ENCODE measurements around the gene TPST1.
"Not testable (repeated sequence)": the region's sequence is repeated elsewhere in the genome, so short reads cannot be mapped to it uniquely, and the experiment has no call there.

Gene TPST1

DNA sequence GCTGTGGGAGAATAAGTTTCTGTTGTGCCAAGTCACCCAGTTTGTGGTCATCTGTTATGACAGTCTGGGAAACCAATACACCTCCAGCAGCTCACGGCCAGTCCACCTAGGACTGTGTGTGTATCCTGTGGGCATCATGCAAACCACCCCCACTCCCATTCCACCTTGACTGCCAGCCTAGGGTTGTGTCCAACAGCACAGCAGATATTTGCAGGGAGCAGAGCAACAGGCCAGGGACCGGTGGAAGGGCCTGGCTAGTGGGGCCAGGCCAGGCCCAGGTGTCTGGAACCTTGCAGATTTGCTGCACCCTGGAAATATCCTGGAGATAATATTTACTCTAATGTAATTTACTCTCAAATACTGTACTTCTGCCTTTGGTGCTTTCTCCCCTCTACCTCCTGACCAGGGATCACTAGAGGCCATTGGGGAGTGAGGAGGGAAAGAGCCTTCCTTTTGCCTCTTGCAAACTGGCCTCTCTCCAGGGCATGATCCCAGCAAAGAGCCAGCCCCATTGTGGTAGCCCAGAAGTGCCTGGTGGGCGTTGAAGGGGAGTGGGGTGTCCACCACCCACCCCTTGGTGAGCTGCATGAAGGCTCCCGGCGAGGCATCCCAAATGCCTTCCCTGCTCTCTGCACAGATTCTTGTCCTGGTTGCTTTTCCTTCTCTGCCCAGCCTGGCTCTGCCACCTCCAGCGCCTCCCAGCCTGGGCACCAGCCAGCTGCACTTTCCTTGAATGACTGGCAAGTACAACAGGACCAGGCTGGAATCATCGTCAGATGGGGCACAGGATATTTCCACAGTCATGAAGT is 15.2 kb upstream of the TPST1 start:
- no peak for DNase-seq

DNA sequence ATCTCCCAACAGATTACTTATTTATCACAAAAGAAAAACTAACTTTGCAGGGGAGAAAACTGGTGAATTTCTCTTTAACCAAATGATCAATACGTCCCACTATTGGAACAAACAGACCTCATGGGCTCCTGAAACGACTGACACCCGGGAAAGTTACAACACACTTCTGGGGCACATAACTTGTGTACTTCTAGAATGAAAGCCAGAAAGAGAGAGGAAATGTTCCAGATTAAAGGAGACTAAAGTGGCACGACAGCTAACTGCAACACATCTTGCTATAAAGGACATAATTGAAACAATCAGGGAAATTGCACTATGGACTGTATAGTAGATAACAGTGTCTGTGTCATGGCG is 14.7 kb upstream of the TPST1 start:
- DNase-seq: no peak

DNA sequence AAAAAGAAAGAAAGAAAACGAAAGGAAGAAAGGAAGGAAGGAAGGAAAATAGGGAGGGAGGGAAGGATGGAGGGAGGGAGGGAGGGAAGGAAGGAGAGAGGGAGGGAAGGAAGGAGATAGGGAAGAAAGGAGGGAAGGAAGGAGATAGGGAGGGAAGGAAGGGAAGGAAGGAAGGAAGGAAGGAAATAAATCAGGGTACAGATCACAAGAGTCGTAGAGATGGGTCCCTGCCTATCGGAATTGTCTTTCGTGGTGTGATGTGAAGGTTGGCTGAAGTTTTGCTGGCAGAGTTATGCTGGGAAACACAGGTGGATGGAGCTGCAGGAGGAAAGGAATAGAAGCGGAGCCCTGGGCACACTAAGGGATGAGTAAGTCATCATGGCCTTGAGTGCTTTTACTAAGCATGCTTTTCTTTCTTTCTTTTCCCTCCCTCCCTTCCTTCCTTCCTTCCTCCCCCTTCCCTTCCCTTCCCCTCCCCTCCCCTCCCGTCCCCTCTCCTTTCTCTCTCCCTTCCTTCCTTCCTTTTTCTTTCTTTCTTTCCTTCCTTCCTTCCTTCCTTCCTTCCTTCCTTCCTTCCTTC is 11.9 kb upstream of the TPST1 start:
- no peak for DNase-seq

DNA sequence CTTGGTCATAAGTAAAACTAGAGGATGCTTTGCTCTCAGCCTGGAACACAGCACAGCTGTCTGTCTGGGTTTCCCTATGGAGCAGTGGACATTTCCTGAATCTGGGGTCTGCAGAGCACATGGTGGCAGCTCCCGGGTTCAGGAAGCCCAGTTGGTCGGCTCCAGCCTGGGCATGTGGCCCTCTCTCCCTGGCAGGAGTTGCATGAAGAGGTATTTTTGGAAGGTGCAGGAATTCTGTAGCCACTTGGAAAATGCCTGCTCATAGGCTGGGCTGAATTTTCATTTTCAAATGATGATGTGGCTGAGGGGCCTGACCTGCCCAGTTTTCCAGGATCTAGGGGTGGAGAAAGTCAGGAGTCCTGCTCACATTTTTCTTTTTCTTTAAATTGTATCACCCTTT is 6.7 kb upstream of the TPST1 start:
- DNase-seq: no peak

DNA sequence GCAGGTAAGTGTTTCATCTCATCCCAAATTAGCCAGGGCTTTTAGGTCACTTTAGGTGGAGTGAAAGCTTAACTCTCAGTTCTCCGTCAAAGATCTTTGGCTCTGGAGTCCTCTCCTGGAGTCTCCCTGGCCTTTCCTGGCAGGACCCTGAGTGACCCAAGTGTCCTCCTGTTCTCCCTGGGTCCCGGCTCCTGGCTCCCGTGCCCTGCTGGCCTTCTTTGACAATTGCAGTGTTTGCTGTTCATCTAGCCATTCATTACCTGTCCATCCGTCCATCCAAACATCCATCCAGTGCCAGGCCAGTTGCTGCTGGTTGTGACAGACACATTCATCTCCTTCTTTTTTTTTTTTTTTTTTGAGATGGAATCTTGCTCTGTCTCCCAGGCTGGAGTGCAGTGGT is 6.2 kb upstream of the TPST1 start:
- no peak for DNase-seq

DNA sequence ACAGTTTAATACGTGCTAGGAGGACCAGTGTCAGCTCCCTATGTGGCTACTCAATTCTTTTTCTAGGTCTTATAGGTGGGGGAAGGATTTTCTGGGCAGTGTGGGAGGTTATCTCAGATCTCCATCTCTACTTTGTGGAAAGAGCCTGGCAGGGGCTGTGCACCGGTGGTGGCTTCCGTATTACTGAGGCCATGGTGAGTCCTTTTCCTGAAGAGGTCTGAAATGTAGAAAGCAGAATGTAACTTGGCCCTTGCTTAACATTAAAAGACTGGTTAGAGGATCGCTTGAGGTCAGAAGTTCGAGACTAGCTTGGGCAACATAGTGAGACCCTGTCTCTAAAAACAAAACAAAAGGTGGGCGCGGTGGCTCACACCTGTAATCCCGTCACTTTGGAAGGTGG is 2.7 kb upstream of the TPST1 start:
- no peak for DNase-seq

DNA sequence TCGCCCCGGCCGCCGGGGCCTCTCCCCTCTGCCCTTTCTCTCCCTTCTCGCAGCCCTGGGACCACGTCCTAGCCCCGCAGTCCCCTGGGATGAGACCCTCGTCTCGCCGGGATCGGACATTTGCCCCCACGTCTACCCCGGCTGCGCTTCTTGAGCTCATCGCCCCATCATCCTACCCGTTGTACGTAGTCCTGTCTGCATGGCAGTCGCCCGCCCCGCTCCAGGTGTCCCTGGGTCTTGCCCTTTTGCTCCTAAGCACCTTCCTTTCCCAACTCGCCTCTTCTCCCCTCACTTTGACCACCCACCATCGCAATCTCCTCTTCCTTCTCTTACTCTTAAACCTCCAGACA is 582 bp downstream of the TPST1 start:
- DNase-seq: peak; percentile 6

DNA sequence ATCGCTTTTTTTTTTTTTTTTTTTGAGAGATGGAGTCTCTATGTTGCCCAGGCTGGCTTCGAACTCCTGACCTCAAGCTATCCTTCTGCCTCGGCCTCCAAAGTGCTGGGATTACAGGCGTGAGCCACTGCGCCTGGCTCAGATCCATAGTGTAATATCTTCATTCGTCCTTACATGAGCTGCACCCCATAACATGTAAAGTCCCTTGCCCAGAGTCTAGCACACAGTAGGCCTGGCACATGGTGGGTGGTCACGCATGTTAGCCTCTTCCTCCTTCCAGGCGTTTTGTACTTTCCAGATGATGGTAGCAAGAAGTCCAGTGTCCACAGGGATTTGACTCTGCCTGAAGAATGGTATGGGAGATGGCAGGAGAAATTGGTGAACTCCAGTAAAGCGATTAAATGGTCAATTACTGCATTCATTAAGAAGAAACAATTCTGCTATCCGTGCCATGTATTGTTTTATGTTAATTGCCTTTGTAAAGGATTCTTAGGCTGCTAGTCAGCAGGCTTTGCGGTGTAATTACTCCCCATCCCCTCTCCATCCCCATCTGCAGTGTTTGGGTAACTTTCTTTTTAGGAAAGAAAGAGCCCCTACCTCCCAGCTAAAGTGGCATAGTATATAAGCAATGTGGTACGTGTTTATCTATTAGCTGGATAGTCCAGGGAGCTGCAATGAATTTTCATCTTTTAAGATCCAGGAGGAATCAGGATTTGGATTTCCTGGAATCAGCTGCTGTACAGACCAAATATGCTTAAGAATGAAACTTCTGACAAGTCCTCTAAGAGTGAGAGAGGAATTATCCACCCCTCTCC is 1.2 kb downstream of the TPST1 start:
- DNase-seq: no peak

DNA sequence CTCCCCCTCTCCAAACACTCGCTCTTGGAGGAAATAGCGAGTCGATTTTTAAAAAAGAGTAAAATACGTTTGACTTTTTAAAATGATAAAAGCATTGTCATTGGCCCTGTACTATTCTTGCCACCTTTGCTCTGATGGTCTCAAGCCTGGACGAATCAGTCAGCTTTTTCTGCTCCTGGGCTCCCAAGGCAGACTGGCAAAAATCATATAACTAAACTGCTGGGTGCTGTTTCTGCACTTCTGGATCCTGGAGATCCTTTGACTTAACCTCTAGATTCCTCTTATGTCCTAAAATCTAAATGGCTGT is 1.8 kb downstream of the TPST1 start:
- DNase-seq: no peak

DNA sequence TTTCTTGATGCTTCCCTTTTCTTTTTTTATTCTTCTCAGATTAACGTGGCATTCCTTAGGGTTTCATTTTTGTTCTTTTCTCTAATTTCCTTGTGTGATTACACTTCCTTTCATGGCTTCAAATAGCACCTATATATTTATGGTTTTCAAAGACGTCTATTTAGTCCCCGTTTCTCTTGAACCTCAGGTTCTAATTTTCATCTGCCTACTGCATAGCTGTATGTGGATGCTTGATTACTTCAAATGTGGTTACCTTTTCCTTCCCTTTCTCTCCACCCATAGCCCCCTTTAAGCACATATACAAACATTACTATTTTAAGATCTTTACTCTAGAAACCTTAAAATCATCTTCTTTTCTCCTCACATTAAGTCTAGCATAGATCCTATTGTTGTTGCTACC is 2.4 kb downstream of the TPST1 start:
- DNase-seq: no peak

DNA sequence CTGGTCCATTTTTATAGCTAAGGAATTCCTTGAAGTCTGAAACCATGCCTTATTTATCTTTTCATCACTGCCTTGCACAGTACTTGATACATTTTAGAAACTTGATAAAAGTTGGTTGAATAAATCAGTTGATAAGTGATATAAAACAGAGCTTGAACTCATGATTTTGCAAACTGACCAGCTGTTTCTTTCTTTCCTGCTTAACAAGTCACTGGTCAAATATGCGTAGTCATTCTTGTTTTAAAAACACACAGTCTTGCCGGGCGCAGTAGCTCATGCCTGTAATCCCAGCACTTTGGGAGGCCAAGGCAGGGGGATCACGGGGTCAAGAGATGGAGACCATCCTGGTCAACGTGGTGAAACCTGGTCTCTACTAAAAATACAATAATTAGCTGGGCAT is 6.3 kb downstream of the TPST1 start:
- no peak for DNase-seq

DNA sequence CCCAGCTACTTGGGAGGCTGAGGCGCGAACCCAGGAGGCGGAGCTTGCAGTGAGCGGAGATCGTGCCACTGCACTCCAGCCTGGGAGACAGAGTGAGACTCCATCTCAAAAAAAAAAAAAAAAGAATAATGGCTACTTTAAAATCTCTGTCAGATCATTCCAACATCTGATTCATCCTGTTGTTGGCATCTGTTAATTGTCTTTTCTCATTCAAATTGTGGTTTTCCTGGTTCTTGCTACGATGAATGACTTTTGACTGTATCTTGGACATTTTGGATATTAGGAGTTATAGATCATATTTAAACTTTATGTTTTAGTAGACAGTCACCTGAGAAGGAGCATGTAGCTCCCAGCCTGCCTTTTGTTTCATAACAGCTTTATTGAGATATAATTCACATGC is 8.5 kb downstream of the TPST1 start:
- DNase-seq: no peak

DNA sequence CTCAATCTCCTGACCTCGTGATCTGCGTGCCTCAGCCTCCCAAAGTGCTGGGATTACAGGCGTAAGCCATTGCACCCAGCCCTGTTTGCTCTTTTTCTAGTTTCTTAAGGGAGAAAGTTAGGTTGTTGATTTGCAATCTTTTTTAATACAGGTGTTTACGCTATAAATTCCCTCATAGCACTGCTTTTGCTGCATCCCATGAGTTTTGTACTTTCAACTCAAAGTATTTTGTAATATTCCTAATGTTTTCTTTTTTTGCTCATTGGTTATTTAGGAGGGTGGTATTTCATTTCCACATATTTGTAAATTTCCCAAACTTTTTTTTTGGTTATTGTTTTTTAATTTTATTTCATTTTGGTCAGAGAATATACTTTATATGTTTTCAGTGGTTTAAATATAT is 11.6 kb downstream of the TPST1 start:
- no peak for DNase-seq

DNA sequence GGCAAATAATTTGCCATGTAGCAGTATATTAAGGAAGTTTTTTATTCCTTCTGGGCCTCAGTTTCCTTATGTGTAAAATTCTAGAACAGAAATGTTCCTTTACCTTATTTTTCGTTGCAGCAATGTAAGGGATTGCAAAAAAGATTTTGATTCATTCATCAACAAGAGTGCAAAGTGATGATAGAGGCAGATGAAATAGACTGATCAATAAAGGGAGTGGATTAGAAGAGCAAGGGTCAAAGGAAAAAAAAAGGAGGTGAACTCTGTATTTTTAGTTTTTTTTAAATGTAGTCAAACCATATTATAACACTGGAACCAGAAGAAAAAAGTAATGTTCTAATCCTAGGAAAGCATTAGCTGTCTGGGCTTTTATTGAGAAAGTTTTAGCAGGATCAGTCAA is 14.7 kb downstream of the TPST1 start:
- DNase-seq: no peak

DNA sequence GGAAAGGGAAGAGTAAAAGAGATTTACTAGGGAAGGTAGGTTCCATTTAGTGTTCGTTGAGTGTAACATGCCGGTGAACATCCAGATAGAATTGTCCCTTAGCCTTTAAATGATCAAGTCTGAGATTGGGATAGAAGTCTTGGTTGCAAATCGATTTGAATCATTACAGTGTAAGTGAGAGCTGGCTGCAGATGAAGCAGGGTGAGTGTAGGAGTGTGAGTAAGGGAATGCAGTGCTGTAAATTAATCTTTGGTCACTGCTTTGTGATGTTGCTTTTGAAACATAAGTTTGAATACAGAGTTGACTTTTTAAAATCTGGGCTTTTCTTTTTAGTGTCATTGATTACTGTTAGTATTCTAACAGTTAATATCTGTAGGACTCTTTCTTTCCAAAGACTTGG is 16.3 kb downstream of the TPST1 start:
- DNase-seq: no peak

DNA sequence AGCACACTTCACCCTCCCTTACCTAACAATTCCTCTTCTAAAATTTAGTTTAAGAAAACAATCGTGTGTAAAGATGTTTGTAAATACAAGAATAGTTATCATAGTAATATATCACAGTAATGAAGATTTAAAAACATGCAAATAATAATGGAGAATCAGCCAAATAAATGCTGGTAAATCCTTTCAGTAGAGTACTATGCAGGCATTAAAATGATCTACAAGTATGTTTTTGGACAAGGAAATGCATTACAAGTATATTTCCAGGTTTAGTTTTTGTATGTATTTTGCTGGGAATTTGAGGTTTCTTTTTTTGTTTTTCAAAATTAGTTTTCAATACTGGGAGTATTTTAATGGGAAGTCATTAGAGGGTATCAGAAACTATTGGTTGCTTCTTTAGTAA is 22.7 kb downstream of the TPST1 start:
- DNase-seq: no peak

DNA sequence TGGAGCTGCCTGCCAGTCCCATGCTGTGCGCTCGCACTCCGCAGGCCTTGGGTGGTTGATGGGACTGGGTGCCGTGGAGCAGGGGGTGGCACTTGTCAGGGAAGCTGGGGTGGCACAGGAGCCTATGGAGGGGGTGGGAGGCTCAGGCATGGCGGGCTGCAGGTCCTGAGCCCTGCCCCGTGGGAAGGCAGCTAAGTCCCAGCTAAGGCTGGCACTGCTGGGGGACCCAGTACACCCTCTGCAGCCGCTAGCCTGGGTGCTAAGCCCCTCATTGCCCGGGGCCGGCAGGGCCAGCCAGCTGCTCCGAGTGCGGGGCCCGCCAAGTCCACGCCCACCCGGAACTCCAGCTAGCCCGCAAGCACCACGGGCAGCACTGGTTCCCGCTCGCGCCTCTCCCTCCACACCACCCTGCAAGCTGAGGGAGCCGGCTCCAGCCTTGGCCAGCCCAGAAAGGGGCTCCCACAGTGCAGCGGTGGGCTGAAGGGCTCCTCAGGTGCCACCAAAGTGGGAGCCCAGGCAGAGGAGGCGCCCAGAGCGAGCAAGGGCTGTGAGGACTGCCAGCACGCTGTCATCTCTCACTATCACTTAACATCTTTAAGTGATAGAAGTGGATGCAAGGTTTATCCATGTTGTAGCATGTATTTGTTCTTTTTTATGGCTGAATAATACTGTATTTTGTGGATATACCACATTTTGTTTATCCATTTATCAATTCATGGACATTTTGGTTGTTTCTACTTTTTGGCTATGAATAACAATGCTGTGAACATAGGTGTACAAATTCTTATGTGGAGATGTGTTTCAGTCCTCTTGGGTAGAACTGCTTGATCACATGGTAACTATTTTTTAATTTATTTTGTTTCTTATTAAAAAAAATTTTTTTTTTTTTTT is 26.4 kb downstream of the TPST1 start:
- not testable (repeated sequence) for DNase-seq

DNA sequence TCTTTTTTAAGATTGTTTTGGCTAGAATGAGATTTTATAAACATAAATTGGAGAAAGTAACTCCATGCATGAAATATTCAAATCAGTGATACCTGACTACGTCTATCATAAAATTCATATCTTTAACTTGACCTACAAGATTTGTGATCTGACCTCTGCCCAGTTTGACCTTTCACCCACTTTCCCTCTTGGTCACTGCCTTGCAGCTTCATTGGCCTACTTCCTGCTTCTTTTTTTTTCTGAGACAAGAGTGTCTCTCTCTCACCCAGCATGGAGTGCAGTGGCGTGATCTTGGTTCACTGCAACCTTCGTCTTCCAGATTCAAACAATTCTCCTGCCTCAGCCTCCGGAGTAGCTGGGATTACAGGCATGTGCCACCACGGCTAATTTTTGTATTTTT is 28.5 kb downstream of the TPST1 start:
- DNase-seq: no peak

DNA sequence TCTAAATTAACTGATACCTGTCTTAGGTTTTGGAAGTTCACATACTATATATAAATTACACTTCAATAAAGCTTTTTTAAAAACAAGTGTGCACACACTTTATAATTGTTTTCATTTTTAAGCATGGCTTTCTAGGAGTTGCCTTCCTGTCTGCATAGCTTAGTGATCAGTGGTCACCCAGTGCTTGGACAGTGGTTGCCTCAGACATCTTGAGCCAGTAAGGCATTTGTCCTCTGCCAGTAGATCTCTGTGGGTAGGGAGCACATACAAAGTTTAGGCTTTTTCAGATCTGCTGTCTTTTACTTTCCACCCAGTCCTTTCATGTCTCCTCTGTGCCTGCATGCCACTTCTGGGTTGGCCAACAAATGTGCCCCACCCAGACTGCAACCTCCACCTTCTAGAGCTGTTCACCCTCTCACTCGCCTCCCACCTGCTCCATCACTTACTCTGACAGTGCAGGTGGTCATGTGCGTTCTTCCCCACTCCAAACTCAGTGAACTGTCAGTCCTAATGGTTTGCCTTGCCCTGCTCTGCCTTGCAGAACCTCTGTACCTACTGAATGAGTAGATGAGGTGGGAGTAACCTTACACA is 31.7 kb downstream of the TPST1 start:
- no peak for DNase-seq

DNA sequence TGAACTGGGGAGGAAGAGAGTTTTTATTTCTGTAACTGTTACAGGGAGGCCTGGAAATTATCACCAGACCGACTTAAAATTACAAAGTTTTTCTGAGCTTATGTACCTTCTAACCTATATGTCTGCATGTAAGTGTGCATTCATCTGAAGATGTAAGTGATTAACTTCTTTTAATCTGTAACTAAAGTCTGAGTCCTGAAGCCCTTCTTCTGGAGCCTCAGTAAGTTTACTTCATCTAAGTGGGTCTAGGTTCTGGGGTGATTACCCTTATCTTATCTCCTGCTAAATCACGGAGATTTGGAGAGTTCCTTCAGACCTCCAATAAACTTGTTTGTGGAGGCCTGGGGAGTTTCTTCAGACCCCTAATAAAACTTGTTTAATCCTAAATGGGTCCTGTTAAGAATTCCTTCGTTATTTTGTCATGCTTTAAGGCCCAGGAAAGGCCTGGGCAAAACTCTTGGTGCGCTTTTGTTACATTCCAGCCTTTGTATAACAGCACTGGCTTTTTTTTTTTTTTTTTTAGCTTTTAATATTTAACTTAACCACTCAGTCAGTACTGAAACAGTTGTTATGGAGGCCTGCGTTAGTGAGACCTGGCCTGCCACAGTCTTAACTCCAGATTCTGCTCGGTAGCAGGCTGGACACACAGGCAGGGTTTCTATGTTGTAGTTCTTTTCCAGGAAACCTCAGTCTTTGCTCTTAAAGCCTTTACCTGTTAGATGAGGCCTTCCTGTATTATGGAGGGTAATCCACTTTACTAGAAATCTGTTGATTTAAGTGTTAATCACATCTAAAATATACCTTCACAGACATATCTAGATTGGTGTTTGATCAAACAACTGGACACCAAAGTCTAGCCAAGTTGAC is 33.0 kb downstream of the TPST1 start:
- no peak for DNase-seq

DNA sequence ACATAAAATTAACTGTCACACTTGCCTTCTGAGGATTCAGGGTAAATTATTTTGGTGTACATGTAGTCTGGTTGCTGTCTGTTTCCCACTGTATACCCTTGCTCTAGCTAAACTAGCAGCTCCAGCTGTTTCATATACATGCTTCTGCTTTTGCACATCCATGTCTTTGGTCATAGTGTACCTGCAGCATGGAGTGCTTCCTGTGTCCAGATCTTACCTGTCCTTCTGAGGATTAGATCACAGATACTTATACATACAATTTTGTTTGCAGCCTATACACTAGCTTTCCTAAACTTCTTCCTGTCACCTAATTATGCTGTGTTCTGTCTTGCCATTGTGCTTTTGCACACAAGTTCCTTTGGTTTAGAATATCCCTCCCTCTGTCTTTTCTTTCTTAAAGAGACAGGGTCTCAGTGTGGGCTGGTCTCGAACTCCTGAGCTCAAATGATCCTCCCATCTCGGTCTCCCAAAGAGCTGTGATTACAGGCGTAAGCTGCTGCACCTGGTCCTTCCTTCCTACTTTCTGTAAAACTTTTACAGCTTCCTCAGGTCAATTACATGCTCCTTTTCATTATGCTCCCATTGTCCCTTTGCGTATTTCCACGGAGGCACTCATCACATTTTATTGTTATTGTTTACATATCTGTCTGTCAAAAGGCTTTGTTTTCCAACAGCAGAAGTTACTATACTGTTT is 33.8 kb downstream of the TPST1 start:
- DNase-seq: no peak

Measured in stimulated activated CD4-positive, alpha-beta T cell treated with anti-CD3 and anti-CD28 coated beads, Interleukin-1b, Interleukin-23, amount 100 ng/mL, for 48 hours (primary cell).